ENCODE measurements around the gene LOXL4. TPM values are rescaled to one million over a fixed set of nuclear protein-coding genes. Genes with fewer than 3 reads are reported as not detected.

Gene LOXL4
- total RNA-seq, 1 experiment from 2014 or later = 0.13 TPM

DNA sequence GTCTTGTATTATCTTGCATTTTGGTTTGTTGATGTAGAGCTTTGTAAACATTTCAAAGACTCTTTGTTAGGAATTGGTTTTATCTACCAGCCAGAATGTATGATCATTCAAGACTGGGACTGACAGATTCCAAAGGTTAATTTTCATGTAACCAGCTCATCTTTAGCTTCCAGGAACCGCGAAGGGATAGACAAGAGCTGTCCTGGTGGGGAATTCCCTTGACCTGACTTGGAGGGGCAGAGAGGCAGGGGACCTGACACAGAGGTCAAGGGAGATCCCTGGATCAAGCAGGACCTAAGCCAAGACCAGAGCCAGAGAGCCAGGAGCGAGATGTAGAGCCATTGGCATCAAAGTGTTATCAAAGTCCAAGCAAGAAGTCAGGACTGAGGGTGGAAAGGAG is 6.6 kb upstream of the LOXL4 start:
- Histone ChIP-seq H2AK5ac (ENCODE audit: insufficient read length, low read length) (no peak overlapping the region), H2BK20ac (ENCODE audit: low read depth, low read length, poor library complexity, severe bottlenecking) (no peak overlapping the region), H3K23ac (ENCODE audit: insufficient read length, low read depth, low read length) (no peak overlapping the region), H3K23me2 (ENCODE audit: insufficient read length, low read depth, low read length, poor library complexity, severe bottlenecking) (no peaks in the 10 kb centered on the region), H3K18ac (ENCODE audit: insufficient read length, low read depth, low read length) (no peak overlapping the region), H3K79me1 (ENCODE audit: insufficient read depth, low read depth, low read length, poor library complexity, severe bottlenecking) (no peaks in the 10 kb centered on the region), H2BK120ac (ENCODE audit: low read depth, low read length, poor library complexity, severe bottlenecking) (no peak overlapping the region), H3K4me1 (ENCODE audit: insufficient read depth, low read length) (peaks cover 5% of the 10 kb centered on the region; the same call in 1 of the 2 replicates), H2BK12ac (ENCODE audit: insufficient read length, low read depth, low read length) (no peak overlapping the region), H3K27me3 (ENCODE audit: insufficient read depth, low read length) (no peaks in the 10 kb centered on the region), H3K56ac (ENCODE audit: insufficient read length, low read depth, low read length) (no peak overlapping the region), H3K4ac (ENCODE audit: low read depth, low read length) (no peak overlapping the region), H2AFZ (ENCODE audit: low read length) (no peak overlapping the region), H4K8ac (replicated peaks; ENCODE audit: insufficient read length, low read depth, low read length) (no peak overlapping the region), H3T11ph (ENCODE audit: low read length) (no peak overlapping the region), H3K14ac (ENCODE audit: insufficient read depth, low read length) (no peak overlapping the region), H2BK15ac (ENCODE audit: low read depth, low read length) (no peak overlapping the region), H3K27ac (ENCODE audit: insufficient read length, low read depth, low read length) (no peak overlapping the region), H4K20me1 (ENCODE audit: control insufficient read depth, insufficient read depth, insufficient read length) (no peaks in the 10 kb centered on the region), H2BK5ac (ENCODE audit: insufficient read length, low read length) (no peak overlapping the region), H3K79me2 (ENCODE audit: insufficient read depth, low read length) (no peaks in the 10 kb centered on the region), H3K9me3 (ENCODE audit: control insufficient read depth, low read depth, low read length) (no peaks in the 10 kb centered on the region), H3K9ac (ENCODE audit: extremely low read depth, insufficient read length, low read length) (no peak overlapping the region), H4K5ac (ENCODE audit: insufficient read length, low read depth, low read length) (no peak overlapping the region), H4K91ac (ENCODE audit: insufficient read length, low read depth, low read length) (no peak overlapping the region), H3K4me2 (ENCODE audit: insufficient read depth, insufficient read length, low read length) (no peak overlapping the region)
- H3K9me3 Mint-ChIP-seq = 0 out of 5 replicates have a peak, but pooled peaks cover 0 to under 1% of the 10 kb centered on the region in 2 experiments
- peaks cover 31% of the 10 kb centered on the region for H3K27me3 Mint-ChIP-seq (ENCODE audit: low read depth)
- no peaks in the 10 kb centered on the region for H3K36me3 Mint-ChIP-seq (ENCODE audit: insufficient read depth in 1 of 3, low read depth in 3 of 3)
- H3K4me3 Mint-ChIP-seq = no peak overlapping the region
- no peak overlapping the region for H3K27ac Mint-ChIP-seq
- no peak for TF ChIP-seq CTCF (conservative IDR thresholded peaks at IDR 0.05)
- H3K4me1 Mint-ChIP-seq = peaks cover 24 to 28% of the 10 kb centered on the region in 2 experiments
- WGBS (ENCODE audit: extremely low coverage, insufficient read length, low lambda C conversion rate) = no CpG with 5 or more reads among the region's 3 CpGs
- no peak for DNase-seq

All from H9 (cell line).